Common myeloid progenitor, CD34-positive (primary cell): ENCODE results near the gene MELTF. TPM values are rescaled to one million over a fixed set of nuclear protein-coding genes. Genes with fewer than 3 reads are reported as not detected.
"Not testable (repeated sequence)": the region's sequence is repeated elsewhere in the genome, so short reads cannot be mapped to it uniquely, and the experiment has no call there.

Experiments
- CTCF ChIA-PET: fragments of 350-600 bp; sonication (Branson Sonifier 250); formaldehyde crosslinking; loops from one replicate; lab custom pipeline; 2021; ENCODE audit warnings: antibody characterized with exemption; lab: Charles Lee
- POLR2A ChIA-PET: fragments of 350-600 bp; sonication (Branson Sonifier 250); formaldehyde crosslinking; loops from one replicate; lab custom pipeline; 2021; ENCODE audit warnings: antibody characterized with exemption; lab: Charles Lee
- DNase-seq, 3 donors: peaks; one replicate each; pipeline versions ENCODE4 v3.0.0 to v3.0.0-alpha.2; 2013
- H3K27ac ChIP-seq, 2 experiments: 1 replicate in 1 of 2; 2 replicates in 1 of 2; pipeline ENCODE4 v1.7.0; 2013; ENCODE audit warnings: inconsistent platforms in 2 of 2, low read length in 2 of 2, mild to moderate bottlenecking in 2 of 2, low read depth in 1 of 2, moderate library complexity in 1 of 2; ENCODE audit not compliant: severe bottlenecking in 2 of 2, insufficient read depth in 1 of 2, poor library complexity in 1 of 2
- H3K27me3 ChIP-seq, 5 experiments: replicated peaks in 2 of 5; 1 replicate in 3 of 5; 2 replicates in 2 of 5; pipeline versions ENCODE4 v1.6.1 to v1.7.0; 2013; ENCODE audit warnings: low read length in 4 of 5, mild to moderate bottlenecking in 2 of 5, moderate library complexity in 2 of 5, inconsistent platforms in 1 of 5; ENCODE audit not compliant: insufficient read depth in 5 of 5, control insufficient read depth in 4 of 5
- H3K36me3 ChIP-seq, 4 experiments: 1 replicate in 2 of 4; 2 replicates in 2 of 4; pipeline versions ENCODE4 v1.6.1 to v1.7.0; 2013; ENCODE audit warnings: low read length in 3 of 4, control low read depth in 1 of 4, mild to moderate bottlenecking in 1 of 4; ENCODE audit not compliant: control insufficient read depth in 4 of 4, insufficient read depth in 4 of 4
- H3K4me1 ChIP-seq, 4 experiments: 1 replicate in 3 of 4; 2 replicates in 1 of 4; pipeline versions ENCODE4 v1.6.1 to v1.7.1; 2013; ENCODE audit warnings: low read length in 3 of 4, mild to moderate bottlenecking in 3 of 4, control low read depth in 1 of 4, inconsistent platforms in 1 of 4, moderate library complexity in 1 of 4; ENCODE audit not compliant: control insufficient read depth in 4 of 4, insufficient read depth in 4 of 4; ENCODE audit errors: control extremely low read depth in 1 of 4
- H3K4me3 ChIP-seq, 7 experiments: 1 replicate in 4 of 7; 2 replicates in 3 of 7; pipeline versions ENCODE4 v1.5.1 to v1.7.0; 2013; ENCODE audit warnings: mild to moderate bottlenecking in 7 of 7, low read length in 6 of 7, moderate library complexity in 6 of 7, inconsistent platforms in 2 of 7, low read depth in 2 of 7, control low read depth in 1 of 7; ENCODE audit not compliant: insufficient read depth in 4 of 7, control insufficient read depth in 1 of 7; ENCODE audit errors: extremely low read depth in 1 of 7
- H3K9me3 ChIP-seq, 5 experiments: 1 replicate in 4 of 5; 2 replicates in 1 of 5; pipeline versions ENCODE4 v1.6.1 to v1.7.1; 2013; ENCODE audit warnings: low read length in 4 of 5, mild to moderate bottlenecking in 2 of 5, inconsistent platforms in 1 of 5, low read depth in 1 of 5, moderate library complexity in 1 of 5; ENCODE audit not compliant: control insufficient read depth in 4 of 5, insufficient read depth in 2 of 5; ENCODE audit errors: control extremely low read depth in 1 of 5
- WGBS: methylation state at CpG from one replicate; pipeline ENCODE4 v1.1.5; 2013; ENCODE audit not compliant: insufficient coverage; 5-methylcytosine and 5-hydroxymethylcytosine counted together
- polyA plus RNA-seq: library from polyadenylated mRNA; unstranded; fragments of 120-200 nt; gene quantifications from one replicate; pipeline ENCODE4 v1.2.1, GENCODE V29; 2013

The MELTF gene
- polyA plus RNA-seq, result 4.8 TPM

GRCh38 chr3:197029511-197030167 lies at the start of gene MELTF:
MELTF (minus strand) TSS chr3:197029817; CDS start chr3:197029702, 115 bp downstream.
- WGBS, result under 1% methylated on average over 36 of the region's 60 CpGs
- Histone ChIP-seq H3K27ac (no peak within 1 kb of the TSS), H3K36me3 (peaks cover 0 to 6% (median 3%) of the 10 kb centered on the region in 4 experiments), H3K9me3 (no peaks in the 10 kb centered on the region), H3K4me1 (peaks cover 0 to 30% (median 21%) of the 10 kb centered on the region in 4 experiments), H3K4me3 (peak within 1 kb of the TSS; percentile 43 to 79 (median 69)), H3K27me3 (peaks cover 0 to 2% (median under 1%) of the 10 kb centered on the region in 5 experiments)
- peak; percentile 63 to 77 (median 74) for DNase-seq
- POLR2A ChIA-PET, result no interaction called here
- CTCF ChIA-PET, result interaction anchor here (0.6 to 6.5 kb wide), 16 partner anchors 10 to 159 kb away, joined by 3 to 56 read pairs (median 4); no protein-coding TSS in a partner anchor

- 92% methylated on average over 2 of the region's 4 CpGs for WGBS
- H3K27me3 ChIP-seq, result no peaks in the 10 kb centered on the region
- H3K27ac ChIP-seq, result no peak overlapping the region
- no peaks in the 10 kb centered on the region for H3K4me1 ChIP-seq
- ChIA-PET CTCF (no interaction called here), POLR2A (no interaction called here)
- peaks cover 7 to 14% (median 8%) of the 10 kb centered on the region in 4 experiments for H3K36me3 ChIP-seq
- no peak for DNase-seq
- no peaks in the 10 kb centered on the region for H3K9me3 ChIP-seq
- H3K4me3 ChIP-seq, result no peak overlapping the region
Observed at GRCh38 chr3:197076415-197076814, 46.8 kb upstream of the MELTF start.

GRCh38 chr3:197068077-197068476 lies 38.5 kb upstream of the MELTF start:
- no peak for DNase-seq
- POLR2A ChIA-PET, result no interaction called here
- Histone ChIP-seq H3K27me3 (no peaks in the 10 kb centered on the region), H3K4me1 (no peaks in the 10 kb centered on the region), H3K36me3 (peaks cover 8 to 9% (median 8%) of the 10 kb centered on the region in 4 experiments), H3K4me3 (no peak overlapping the region), H3K9me3 (no peaks in the 10 kb centered on the region), H3K27ac (no peak overlapping the region)
- no CpG with 5 or more reads among the region's 1 CpG for WGBS
- CTCF ChIA-PET, result interaction anchor here (0.9 kb wide), 1 partner anchor 15 kb away, joined by 3 read pairs; no protein-coding TSS in a partner anchor

- ChIA-PET POLR2A (no interaction called here), CTCF (interaction anchor here (0.7 kb wide), 1 partner anchor 160 kb away, joined by 3 read pairs; no protein-coding TSS in a partner anchor)
- no peak overlapping the region for H3K4me3 ChIP-seq
- H3K27me3 ChIP-seq, result no peaks in the 10 kb centered on the region
- no peak overlapping the region for H3K27ac ChIP-seq
- no peak for DNase-seq
- H3K4me1 ChIP-seq, result no peaks in the 10 kb centered on the region
- H3K9me3 ChIP-seq, result no peaks in the 10 kb centered on the region
- WGBS, result no CpG with 5 or more reads among the region's 1 CpG
- H3K36me3 ChIP-seq, result peaks cover 9 to 21% (median 9%) of the 10 kb centered on the region in 4 experiments
Observed at GRCh38 chr3:197064771-197065170, 35.2 kb upstream of the MELTF start.

- 100% methylated on average over 1 of the region's 4 CpGs for WGBS
- Histone ChIP-seq H3K4me1 (no peaks in the 10 kb centered on the region), H3K4me3 (no peak overlapping the region), H3K27me3 (no peaks in the 10 kb centered on the region), H3K36me3 (peaks cover 10 to 41% (median 18%) of the 10 kb centered on the region in 4 experiments), H3K9me3 (no peaks in the 10 kb centered on the region), H3K27ac (no peak overlapping the region)
- ChIA-PET CTCF (no interaction called here), POLR2A (no interaction called here)
- DNase-seq, result no peak
Observed at GRCh38 chr3:197062446-197062845, 32.8 kb upstream of the MELTF start.

GRCh38 chr3:197051637-197052036 lies 22.0 kb upstream of the MELTF start:
- H3K4me1 ChIP-seq, DNase-seq, H3K27ac ChIP-seq, H3K9me3 ChIP-seq, POLR2A ChIA-PET, CTCF ChIA-PET, H3K27me3 ChIP-seq, H3K4me3 ChIP-seq: not testable (repeated sequence)
- peaks cover 12 to 45% (median 21%) of the 10 kb centered on the region in 4 experiments for H3K36me3 ChIP-seq
- 100% methylated on average over 4 of the region's 6 CpGs for WGBS

GRCh38 chr3:197050511-197050910 lies 20.9 kb upstream of the MELTF start:
- POLR2A ChIA-PET, result no interaction called here
- no peaks in the 10 kb centered on the region for H3K27me3 ChIP-seq
- H3K4me3 ChIP-seq, result no peak overlapping the region
- H3K4me1 ChIP-seq, result no peaks in the 10 kb centered on the region
- no peak overlapping the region for H3K27ac ChIP-seq
- DNase-seq, result no peak
- H3K9me3 ChIP-seq, result peaks cover 0 to 4% (median 0%) of the 10 kb centered on the region in 5 experiments
- H3K36me3 ChIP-seq, result peaks cover 7 to 44% (median 22%) of the 10 kb centered on the region in 4 experiments
- 100% methylated on average over 1 of the region's 2 CpGs for WGBS
- CTCF ChIA-PET, result no interaction called here
